ENCODE results near the gene HIGD1C. TPM values are rescaled to one million over a fixed set of nuclear protein-coding genes. Genes with fewer than 3 reads are reported as not detected.
A peak's percentile ranks its signal among the peaks of the same experiment; 100 is the strongest.

Gene HIGD1C
- total and polyA plus RNA-seq, 4 donors, result not detected

DNA sequence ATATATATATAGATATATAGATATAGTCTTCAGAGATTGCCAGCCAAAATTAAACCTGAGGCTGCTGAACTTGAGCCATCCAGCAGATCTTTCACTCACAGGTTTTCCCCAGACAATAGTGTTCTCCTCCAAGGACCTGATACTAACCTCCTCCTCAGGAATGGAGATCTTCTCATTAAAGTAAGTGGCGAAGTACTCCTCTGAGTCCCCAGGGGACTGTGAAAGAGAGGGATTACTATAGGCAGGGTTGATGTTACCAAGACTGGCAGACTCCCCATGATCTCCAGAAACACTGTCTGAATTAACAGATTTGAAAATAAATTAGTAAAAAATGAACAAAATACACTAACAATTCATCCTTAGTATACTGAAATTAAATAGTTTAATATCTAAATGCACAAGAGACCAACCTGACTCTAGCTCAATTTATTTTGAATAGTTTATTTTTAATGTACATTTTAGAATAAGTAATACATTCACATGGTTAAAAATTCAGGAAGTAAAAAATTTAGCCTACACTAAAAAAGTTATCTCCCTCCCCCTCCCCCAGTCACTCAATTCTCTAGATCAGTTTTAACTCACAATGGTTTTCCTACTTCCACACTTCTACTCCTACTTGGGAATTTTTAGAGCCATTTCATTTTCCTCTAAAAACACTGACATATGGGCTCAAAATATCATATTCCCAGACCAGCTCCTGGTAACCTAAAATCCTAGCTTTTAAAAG, 56.1 kb downstream of the HIGD1C start:
- 92 to 100% methylated on average over 1 of the region's 1 CpG for WGBS, 2 donors
- H3K27me3 ChIP-seq (ENCODE audit: control insufficient read depth in 3 of 3, insufficient read depth in 3 of 3, low read length in 2 of 3), result no peaks in the 10 kb centered on the region
- H3K27ac ChIP-seq (ENCODE audit: low read depth in 1 of 2, low read length in 1 of 2), result peak overlapping the region in 1 of 2 donors; percentile 53
- peaks cover 0 to 19% (median 3%) of the 10 kb centered on the region in 5 donors for H3K4me1 ChIP-seq (ENCODE audit: control insufficient read depth in 5 of 5, insufficient read depth in 5 of 5, low read length in 5 of 5)
- H3K4me3 ChIP-seq, result no peak overlapping the region
- H3K36me3 ChIP-seq (ENCODE audit: control insufficient read depth in 4 of 4, insufficient read depth in 4 of 4, low read length in 4 of 4), result peaks cover 0 to 15% (median 10%) of the 10 kb centered on the region in 4 donors
- no peak for ATAC-seq (ENCODE audit: insufficient read depth, low FRiP score)
- TF ChIP-seq, protein P1, sequence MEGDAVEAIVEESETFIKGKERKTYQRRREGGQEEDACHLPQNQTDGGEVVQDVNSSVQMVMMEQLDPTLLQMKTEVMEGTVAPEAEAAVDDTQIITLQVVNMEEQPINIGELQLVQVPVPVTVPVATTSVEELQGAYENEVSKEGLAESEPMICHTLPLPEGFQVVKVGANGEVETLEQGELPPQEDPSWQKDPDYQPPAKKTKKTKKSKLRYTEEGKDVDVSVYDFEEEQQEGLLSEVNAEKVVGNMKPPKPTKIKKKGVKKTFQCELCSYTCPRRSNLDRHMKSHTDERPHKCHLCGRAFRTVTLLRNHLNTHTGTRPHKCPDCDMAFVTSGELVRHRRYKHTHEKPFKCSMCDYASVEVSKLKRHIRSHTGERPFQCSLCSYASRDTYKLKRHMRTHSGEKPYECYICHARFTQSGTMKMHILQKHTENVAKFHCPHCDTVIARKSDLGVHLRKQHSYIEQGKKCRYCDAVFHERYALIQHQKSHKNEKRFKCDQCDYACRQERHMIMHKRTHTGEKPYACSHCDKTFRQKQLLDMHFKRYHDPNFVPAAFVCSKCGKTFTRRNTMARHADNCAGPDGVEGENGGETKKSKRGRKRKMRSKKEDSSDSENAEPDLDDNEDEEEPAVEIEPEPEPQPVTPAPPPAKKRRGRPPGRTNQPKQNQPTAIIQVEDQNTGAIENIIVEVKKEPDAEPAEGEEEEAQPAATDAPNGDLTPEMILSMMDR (IDR thresholded peaks at IDR 0.05; ENCODE audit: control extremely low read depth, extremely low read depth), result no peak
- no peaks in the 10 kb centered on the region for H3K9me3 ChIP-seq (ENCODE audit: control insufficient read depth in 4 of 4, insufficient read depth in 3 of 4, low read length in 3 of 4)
- no peak for DNase-seq
- no peak overlapping the region for H3K9ac ChIP-seq (ENCODE audit: insufficient read depth in 1 of 2, low read length in 2 of 2)

DNA sequence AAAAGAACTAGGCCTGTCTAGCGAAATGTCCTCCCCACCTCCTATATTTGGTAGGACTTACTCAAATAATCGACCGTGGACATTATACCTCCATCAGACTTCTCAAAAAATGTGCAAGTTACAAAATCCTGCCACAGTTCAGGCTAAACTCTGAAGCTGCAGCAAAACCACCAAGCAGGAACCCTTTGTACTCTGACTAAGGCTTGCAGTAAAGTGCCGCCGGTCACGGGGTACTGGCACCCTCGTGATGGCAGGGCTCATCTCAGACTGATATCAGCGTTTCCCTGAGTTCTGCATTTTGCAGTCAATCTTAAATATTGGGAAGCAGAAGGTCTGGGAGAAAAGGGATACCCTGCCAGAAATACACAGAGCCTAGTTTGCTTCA, 56.7 kb downstream of the HIGD1C start:
- peak in 1 of 3 donors; percentile 28 for DNase-seq

GRCh38 chr12:51011955-51012354, 59.6 kb downstream of the HIGD1C start:
- Histone ChIP-seq H3K4me3 (no peak overlapping the region), H3K36me3 (ENCODE audit: control insufficient read depth in 4 of 4, insufficient read depth in 4 of 4, low read length in 4 of 4) (peaks cover 0 to 3% (median 3%) of the 10 kb centered on the region in 4 donors), H3K9me3 (ENCODE audit: control insufficient read depth in 4 of 4, insufficient read depth in 3 of 4, low read length in 3 of 4) (no peaks in the 10 kb centered on the region), H3K27me3 (ENCODE audit: control insufficient read depth in 3 of 3, insufficient read depth in 3 of 3, low read length in 2 of 3) (no peaks in the 10 kb centered on the region), H3K27ac (ENCODE audit: low read depth in 1 of 2, low read length in 1 of 2) (no peak overlapping the region), H3K9ac (ENCODE audit: insufficient read depth in 1 of 2, low read length in 2 of 2) (no peak overlapping the region), H3K4me1 (ENCODE audit: control insufficient read depth in 5 of 5, insufficient read depth in 5 of 5, low read length in 5 of 5) (peaks cover 0 to 10% (median 3%) of the 10 kb centered on the region in 5 donors)
- WGBS, 2 donors, result 64 to 83% methylated on average over 4 of the region's 4 CpGs
- ATAC-seq (ENCODE audit: insufficient read depth, low FRiP score) (no peak), DNase-seq (no peak)
- TF ChIP-seq, protein P1 (IDR thresholded peaks at IDR 0.05; ENCODE audit: control extremely low read depth, extremely low read depth), result no peak

More for the DNA sequence above, 56.7 kb downstream of the HIGD1C start:
- H3K9me3 ChIP-seq (ENCODE audit: control insufficient read depth in 4 of 4, insufficient read depth in 3 of 4, low read length in 3 of 4), result no peaks in the 10 kb centered on the region
- H3K36me3 ChIP-seq (ENCODE audit: control insufficient read depth in 4 of 4, insufficient read depth in 4 of 4, low read length in 4 of 4), result peaks cover 0 to 15% (median 10%) of the 10 kb centered on the region in 4 donors
- H3K27me3 ChIP-seq (ENCODE audit: control insufficient read depth in 3 of 3, insufficient read depth in 3 of 3, low read length in 2 of 3), result no peaks in the 10 kb centered on the region
- TF ChIP-seq, protein P1 (IDR thresholded peaks at IDR 0.05; ENCODE audit: control extremely low read depth, extremely low read depth), result no peak
- peaks cover 0 to 19% (median 3%) of the 10 kb centered on the region in 5 donors for H3K4me1 ChIP-seq (ENCODE audit: control insufficient read depth in 5 of 5, insufficient read depth in 5 of 5, low read length in 5 of 5)
- no peak overlapping the region for H3K4me3 ChIP-seq
- peak overlapping the region in 1 of 2 donors; percentile 53 for H3K27ac ChIP-seq (ENCODE audit: low read depth in 1 of 2, low read length in 1 of 2)
- ATAC-seq (ENCODE audit: insufficient read depth, low FRiP score), result no peak
- H3K9ac ChIP-seq (ENCODE audit: insufficient read depth in 1 of 2, low read length in 2 of 2), result no peak overlapping the region
- 29 to 48% methylated on average over 8 of the region's 8 CpGs for WGBS, 2 donors
